ENCODE results near the gene LMF1.

Gene LMF1

GRCh38 chr16:959232-960040 is 11.3 kb downstream of the LMF1 start:
- no peak for TF ChIP-seq CTCF (IDR thresholded peaks at IDR 0.05)

GRCh38 chr16:952321-952720 is 18.5 kb downstream of the LMF1 start:
- TF ChIP-seq CTCF (IDR thresholded peaks at IDR 0.05): no peak

- no peak for TF ChIP-seq CTCF (IDR thresholded peaks at IDR 0.05)
Observed at GRCh38 chr16:951660-952301, 19.0 kb downstream of the LMF1 start.

- TF ChIP-seq CTCF (IDR thresholded peaks at IDR 0.05): no peak
Observed at GRCh38 chr16:947255-947921, 23.4 kb downstream of the LMF1 start.

GRCh38 chr16:946048-946395 is 24.8 kb downstream of the LMF1 start:
- no peak for TF ChIP-seq CTCF (IDR thresholded peaks at IDR 0.05)

GRCh38 chr16:945271-946047 is 25.3 kb downstream of the LMF1 start:
- TF ChIP-seq CTCF (IDR thresholded peaks at IDR 0.05): no peak

GRCh38 chr16:943971-944370 is 26.8 kb downstream of the LMF1 start:
- no peak for TF ChIP-seq CTCF (IDR thresholded peaks at IDR 0.05)

Measured in LNCAP (cell line).